IPS-NIHi7 (cell line): ENCODE data around the gene SFXN5.
A peak's percentile ranks its signal among the peaks of the same experiment; 100 is the strongest.

Experiments used
- DNase-seq: peaks from one replicate; pipeline ENCODE4 v3.0.0; 2012; ENCODE audit warnings: mixed read lengths; ENCODE audit errors: extremely low spot score

The SFXN5 gene

DNA sequence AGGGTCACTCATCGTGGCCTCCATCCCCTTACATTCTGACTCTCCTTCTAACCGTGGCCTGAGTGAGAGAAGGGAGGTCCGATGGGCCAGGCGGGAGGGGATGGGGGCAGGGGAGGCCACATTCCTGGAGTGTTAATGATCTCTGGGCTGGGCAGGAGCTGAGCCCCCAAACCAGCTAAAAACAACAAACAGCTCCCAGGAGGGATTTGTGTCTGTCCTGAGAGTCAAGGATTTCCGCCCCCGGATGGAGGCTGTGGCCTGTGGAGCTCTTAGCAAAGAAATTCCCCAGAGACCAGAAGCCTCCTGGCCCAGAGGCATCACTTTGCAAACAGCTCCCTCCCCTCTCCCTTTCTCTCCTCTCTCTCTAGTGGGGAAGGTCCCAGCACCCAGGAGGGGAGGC, 130.7 kb downstream of the SFXN5 start:
- peak; percentile 63 for DNase-seq

DNA sequence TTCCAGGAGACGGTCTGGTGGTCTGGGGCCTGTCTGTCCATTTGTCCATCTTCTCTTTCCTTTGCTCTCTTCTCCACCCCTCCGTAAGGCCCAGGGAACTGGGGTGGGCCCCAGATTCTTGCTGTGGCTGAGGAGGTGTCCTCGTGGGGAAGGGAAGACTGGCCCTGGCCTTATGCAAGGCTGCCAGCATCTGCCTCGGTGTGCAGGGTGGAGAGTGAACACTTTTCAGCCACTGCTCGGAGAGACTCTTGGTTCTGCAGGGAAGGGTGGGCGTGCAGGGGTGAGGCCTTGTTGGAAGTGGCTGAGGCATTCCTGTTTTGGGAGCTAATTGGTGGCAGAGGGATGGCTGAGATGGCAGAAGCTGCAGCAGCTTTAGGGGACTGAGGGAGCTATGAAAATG, 131.2 kb downstream of the SFXN5 start:
- DNase-seq = no peak

DNA sequence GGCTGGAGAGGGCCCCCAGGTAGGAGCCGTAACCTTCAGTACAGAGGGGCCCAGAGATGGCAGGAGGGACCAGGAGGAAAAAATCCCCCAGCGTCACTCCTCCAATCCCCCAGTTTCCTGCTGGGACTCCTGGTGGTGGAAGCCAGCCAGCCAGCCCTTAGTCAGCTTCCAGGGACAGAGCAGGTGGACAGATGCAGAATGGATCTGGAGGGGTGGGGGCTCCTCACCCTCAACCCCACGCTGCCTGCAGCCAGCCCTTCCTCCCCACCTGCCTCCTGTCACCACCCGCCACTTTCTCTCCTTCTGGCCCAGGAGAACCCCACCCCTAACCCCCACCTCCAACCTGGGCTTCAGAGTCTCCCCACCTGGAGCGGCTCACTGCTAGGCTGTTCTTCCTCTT, 133.1 kb downstream of the SFXN5 start:
- DNase-seq = no peak

GRCh38 chr2:72937356-72937669, 134.2 kb downstream of the SFXN5 start:
- DNase-seq = no peak

DNA sequence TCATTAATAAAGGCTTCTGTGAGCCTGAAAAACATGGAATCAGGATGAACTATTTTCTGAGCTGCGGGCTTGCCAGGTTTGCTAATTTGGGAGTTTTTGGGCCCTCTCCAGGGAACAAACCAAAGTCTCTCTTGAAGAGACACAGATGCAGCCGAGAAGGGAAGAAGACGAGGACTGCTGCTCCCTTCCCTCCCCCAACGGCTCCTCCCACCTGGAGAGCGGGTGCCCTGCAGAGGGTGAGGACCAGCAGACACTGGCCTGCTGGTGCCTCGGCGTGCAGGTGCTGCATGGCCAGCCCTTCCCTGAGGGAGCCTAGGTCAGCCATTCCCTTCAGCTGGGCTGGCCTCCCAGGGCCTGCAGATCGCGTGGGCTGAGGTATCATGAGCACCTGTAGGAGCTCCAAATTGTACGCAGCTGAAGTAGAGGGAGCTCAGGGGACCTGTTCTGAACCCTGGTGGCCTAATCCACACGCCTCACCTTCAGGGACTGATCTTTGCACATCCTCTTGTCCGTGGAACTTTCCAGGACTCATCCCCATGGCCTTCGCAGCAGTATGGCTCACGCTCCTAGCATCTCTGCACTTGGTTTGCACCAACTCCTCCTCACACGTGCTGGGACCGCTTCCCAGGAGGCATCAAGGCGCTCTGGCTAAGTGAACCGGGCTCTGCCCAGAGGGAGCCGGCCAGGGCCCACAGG, 134.7 kb downstream of the SFXN5 start:
- DNase-seq = no peak

DNA sequence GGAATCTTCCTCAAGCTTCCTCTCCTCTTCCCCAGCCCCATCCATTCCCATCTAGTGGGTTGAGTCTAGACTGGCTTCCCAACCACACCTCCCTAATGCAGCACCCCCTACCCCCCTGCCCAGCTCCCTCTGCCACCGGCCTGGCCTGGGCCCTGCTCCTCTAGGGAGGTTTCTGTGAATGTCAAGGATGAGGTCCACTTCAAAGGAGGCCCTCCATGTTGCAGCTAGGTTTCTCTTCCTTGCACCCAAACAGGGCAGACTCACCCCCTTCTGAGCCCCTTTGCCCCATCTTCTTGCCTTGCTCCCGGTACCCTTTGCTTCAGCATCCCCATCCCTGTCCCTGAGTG, 135.9 kb downstream of the SFXN5 start:
- no peak for DNase-seq

GRCh38 chr2:72934683-72935610, 136.6 kb downstream of the SFXN5 start:
- peak; percentile 72 for DNase-seq

DNA sequence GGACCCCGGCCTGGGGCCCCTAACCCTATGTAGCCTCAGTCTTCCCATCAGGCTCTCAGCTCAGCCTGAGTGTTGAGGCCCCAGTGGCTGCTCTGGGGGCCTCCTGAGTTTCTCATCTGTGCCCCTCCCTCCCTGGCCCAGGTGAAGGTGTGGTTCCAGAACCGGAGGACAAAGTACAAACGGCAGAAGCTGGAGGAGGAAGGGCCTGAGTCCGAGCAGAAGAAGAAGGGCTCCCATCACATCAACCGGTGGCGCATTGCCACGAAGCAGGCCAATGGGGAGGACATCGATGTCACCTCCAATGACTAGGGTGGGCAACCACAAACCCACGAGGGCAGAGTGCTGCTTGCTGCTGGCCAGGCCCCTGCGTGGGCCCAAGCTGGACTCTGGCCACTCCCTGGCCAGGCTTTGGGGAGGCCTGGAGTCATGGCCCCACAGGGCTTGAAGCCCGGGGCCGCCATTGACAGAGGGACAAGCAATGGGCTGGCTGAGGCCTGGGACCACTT, 137.8 kb downstream of the SFXN5 start:
- no peak for DNase-seq

DNA sequence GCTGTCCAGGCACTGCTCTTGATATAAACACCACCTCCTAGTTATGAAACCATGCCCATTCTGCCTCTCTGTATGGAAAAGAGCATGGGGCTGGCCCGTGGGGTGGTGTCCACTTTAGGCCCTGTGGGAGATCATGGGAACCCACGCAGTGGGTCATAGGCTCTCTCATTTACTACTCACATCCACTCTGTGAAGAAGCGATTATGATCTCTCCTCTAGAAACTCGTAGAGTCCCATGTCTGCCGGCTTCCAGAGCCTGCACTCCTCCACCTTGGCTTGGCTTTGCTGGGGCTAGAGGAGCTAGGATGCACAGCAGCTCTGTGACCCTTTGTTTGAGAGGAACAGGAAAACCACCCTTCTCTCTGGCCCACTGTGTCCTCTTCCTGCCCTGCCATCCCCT, 138.3 kb downstream of the SFXN5 start:
- no peak for DNase-seq

DNA sequence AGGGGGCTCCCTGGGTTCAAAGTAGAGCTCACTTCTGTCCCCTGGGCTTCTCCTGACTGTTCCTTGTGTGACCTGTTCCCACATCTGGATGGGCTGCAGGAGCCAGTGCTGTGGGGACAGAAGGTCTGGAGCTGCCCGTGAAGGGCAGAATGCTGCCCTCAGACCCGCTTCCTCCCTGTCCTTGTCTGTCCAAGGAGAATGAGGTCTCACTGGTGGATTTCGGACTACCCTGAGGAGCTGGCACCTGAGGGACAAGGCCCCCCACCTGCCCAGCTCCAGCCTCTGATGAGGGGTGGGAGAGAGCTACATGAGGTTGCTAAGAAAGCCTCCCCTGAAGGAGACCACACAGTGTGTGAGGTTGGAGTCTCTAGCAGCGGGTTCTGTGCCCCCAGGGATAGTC, 138.7 kb downstream of the SFXN5 start:
- DNase-seq = no peak

DNA sequence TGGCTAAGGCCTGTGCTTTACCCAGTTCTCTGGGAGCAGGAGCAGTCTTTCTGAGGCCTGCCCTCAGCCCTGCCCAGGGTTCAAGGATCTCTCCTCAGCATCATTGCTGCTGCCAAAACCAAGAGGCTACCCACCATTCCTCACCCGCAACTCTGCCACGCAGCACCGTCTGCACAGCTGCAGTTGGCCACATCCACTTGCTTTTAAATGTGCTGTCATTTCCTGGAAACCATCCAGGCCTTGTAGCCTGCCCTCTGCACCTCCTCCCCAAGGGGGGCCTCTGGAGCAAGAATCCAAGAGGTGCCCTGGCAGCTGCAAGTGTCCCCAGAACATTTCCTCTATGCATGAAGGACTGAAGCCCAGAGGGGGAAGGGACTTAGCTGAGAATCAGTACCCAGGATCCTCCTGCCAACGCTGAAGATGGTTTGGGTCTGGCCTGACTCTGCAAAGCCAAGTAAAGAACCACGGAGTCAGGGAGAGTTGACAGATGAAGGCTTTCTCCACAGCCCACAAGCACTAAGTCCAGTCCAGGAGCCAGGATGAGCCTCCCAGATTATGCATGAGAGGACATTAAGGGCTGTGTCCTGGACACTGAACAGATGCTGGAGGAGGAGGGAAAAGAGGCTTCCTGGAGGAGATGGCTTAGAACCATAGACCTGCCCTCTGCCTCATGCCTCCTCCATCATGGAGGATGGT, 139.3 kb downstream of the SFXN5 start:
- DNase-seq = no peak

DNA sequence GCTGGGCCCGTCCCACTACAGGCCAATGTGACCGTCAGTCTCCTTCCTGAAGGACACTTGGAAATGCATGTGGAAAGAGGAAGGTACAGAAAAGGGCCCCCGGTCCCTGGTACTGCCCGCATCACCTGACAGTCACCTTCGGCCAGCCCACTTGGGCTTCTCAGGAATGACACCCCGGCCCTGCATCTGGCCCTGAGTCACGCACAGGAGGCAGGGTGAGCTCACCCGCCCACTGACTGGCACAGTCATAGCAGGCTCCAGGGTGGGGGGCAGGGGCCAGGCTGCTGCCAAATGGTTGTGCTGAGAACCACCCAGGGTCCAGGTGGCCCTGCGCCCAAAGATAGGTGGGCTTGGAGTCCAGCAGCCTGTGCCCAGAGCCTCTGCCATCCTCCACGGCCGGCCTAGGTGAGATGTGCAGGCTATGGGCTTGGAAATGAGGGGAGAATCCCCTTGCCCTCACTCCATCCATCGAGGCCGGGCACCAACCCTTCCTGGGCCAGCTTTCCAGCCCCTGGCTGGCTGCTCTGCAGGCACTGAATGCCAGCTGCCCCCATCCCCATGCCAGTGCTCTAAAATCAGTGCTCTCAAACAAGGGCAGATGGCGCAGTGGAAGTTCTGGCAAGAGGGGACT, 140.1 kb downstream of the SFXN5 start:
- no peak for DNase-seq

DNA sequence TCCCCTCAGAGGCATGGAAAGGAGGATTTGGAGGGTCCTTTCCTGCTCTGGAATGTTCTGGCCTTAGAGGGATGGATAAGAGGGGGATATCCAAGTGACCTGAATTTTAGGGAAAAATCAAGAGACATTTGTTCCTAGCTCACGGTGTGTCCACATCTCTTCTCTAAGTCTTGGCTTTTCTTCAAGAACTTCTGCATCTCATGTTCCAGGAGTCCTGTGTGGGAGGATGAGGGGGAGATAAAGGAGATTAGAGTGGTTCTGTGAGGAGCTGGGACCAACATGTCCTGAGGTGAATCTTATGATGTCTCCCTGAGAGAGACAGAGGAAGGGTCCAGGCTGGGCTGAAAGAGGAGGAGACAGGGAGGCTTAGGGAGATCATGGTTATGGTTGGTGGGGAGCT, 142.5 kb downstream of the SFXN5 start:
- DNase-seq = no peak

DNA sequence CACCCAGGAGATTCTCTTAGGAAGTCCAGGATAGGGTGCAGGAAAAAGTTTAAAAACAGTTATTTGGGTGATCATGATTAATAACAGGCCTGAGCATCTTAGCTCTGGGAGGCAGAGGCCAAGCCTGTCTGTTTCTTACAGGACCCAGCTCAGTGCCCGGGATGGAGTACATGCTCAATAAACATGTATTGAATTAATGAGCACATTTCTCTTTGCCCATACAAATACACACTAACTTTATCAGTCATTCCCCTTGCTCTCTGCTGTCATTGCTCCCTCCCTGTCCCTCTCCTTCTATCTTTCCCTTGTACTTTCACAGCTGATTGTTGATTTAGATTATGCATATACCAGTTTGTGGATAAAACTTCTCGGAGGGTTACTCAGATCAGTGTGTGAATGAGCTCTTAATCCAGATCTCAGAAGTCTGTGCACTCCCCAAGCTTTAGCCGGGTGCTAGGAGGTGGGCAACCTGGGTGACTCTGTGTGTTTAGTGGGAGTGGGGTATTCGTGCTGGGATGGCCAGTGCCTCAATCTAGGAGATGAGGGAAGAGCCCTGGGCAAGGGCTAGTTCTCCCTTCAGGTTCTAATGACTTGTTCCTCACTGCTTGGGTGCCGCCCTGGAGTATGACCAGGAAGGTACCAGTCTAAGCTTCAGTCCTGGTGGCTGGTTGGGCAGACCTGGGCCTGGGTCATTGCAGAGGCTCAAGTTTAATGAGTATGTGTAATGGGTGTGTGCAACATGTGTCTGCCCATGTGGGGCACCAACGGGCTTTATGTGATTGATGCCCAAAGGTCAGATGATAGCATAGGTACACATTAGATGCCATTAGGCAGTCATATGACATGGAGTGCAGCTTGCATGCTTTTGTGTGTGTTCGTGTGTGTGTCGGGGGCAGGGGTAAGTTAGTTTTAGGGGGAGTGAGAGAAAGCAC, 143.6 kb downstream of the SFXN5 start:
- DNase-seq = no peak

- DNase-seq = no peak
These were observed 144.6 kb downstream of the SFXN5 start for GRCh38 chr2:72926811-72927465.

- no peak for DNase-seq
These were observed 145.1 kb downstream of the SFXN5 start for GRCh38 chr2:72926368-72926767.

DNA sequence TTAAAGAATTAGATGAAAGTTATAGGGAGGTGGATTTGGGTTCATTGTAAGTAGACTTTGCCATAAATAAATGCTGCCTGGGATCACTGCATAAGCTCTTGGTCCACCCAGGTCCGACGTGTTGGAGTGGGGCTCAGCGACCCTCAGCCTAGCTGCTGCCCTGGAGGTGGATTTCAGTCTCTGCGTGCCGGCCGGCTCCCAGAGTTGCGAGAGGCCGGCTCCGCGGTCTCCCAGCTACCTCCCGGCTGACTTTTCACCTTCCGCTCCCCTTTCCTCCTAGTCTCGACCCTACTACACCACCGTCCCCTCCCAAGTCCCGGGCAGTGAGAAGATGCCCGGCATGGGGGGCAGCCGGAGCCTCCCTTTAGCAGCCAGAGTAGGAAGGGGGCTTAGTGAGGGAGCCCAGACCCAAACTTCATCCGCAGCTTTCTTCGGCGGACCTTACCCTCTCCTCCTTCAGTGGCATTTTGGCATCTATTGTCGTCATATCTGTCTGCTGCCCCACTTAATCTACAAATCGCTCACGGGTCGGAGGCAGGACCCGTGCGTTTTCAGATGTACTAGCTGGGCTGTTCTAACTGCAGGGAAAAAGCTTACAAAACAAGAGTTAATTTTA, 146.1 kb downstream of the SFXN5 start:
- peak; percentile 57 for DNase-seq

- no peak for DNase-seq
These were observed 146.9 kb downstream of the SFXN5 start for GRCh38 chr2:72924353-72925240.

DNA sequence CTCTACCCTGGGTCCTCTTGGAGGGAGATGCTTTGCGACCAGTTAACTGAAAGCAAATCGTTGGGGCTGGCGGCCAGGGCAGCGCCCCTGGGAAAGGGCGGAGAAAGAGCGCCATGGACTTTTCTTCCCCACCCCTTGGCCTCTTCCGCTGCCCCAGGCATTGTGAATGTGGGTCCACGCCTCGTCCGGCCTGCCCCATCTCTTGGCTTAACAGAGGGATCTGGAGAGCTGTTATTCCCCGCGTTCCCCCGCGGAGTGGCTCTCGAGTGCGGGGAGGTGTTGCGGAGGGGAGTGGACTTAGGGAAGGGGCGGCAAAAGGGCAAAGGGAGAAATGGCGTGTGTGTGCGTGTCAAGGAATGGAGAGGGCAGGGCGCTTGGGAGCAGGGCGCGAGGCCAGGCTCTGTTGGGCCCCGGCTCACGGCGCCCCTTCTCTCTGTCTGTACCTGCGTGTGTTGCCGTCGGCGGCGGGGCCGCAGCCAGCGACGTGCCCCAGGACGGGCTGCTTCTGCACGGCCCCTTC, 147.6 kb downstream of the SFXN5 start:
- DNase-seq = no peak
